ENCODE data around the gene ZP4.
"Not testable (repeated sequence)": the region's sequence is repeated elsewhere in the genome, so short reads cannot be mapped to it uniquely, and the experiment has no call there.

The ZP4 gene

DNA sequence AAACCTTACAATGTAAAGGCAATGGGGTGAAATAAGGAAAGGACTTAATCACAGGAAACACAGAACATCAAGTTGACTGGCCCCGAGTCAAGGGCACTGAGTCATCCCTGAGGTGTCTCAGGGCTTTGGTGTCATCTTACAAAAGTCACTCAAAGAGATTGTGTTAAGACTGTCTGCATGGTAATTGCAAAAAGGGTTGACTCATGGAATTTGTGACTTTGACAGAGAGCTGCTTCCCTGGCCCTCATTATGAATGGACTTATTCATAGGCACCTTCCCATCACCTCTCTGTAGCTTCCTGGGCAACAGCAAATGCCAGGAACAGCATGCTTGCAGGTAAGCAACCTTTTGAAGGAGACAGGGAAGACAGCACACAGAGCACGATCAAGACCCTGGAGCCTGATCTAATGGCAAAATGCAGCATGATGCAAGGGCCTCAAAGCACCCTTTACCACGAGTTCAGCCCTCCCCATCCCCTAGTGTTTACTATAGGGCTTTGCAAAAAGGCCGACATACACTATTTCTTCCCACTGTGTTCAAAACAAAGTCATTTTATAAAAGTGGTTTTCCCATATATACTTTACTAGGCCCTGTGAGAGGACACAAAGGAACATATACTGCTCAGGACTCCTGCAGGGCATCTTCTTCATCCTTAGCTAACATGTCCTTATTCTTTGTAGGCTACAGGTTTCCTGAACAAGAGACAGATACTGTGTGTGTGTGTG, 17.1 kb downstream of the ZP4 start:
- DNase-seq, result no peak

DNA sequence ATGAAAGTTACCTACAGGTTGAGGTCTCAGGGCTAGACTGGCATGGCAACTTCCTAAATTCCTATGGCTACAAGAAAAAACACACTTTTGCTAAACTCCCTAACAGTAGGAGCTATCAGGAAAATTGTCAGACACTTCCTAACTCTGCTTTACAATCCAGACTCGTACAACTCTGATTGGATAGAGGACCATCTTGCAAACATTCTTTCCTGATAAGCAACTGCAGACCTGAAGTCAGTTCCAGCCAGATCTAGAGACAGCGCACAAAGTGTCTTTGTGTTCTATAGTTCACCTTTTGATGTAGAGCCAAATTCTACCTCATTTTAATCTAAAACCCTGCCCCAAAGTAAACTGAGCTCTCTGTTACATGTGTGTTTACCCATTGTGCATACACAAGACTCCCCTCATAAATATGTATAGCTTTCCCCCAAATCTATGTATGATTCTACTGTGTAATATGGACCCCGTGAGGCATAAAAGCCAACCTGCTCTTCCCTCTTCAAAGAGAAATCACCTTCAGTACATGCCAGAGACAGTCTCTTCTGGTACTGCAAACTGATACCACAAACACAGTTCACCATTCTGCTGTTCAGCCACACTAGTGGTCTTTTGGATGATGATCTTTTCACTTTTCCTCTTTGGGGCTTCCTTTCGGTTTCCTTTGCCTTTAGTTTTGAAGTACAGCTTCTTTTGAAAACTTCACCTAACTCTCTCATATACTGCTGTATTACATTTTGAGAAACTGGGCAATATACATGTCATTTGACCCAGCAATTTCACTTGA, 21.7 kb downstream of the ZP4 start:
- DNase-seq, result no peak

DNA sequence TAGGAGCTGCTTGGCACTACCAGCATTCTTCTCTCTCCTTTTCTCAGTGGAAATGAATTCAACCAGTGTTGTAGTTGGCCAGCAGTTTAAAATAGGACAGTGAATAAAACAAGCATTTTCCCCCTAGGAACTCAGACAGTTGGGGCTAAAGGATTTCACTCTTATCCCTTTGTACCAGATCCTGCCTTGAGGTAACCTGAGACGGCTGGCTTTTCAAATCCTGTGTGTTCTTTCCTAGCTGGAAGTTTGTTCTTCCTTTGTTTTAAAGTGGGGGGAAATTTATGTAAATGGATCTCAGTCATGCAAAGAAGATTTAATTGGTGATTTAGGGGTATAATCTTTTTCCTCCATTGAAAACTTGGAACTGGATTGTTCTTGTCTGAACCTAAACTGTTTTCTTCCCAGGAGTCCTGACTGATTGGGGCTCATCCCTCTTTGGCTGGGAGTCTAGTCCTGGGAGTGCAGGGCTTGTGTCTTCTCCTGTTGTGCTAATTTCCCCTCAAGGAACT, 23.3 kb downstream of the ZP4 start:
- no peak for DNase-seq

DNA sequence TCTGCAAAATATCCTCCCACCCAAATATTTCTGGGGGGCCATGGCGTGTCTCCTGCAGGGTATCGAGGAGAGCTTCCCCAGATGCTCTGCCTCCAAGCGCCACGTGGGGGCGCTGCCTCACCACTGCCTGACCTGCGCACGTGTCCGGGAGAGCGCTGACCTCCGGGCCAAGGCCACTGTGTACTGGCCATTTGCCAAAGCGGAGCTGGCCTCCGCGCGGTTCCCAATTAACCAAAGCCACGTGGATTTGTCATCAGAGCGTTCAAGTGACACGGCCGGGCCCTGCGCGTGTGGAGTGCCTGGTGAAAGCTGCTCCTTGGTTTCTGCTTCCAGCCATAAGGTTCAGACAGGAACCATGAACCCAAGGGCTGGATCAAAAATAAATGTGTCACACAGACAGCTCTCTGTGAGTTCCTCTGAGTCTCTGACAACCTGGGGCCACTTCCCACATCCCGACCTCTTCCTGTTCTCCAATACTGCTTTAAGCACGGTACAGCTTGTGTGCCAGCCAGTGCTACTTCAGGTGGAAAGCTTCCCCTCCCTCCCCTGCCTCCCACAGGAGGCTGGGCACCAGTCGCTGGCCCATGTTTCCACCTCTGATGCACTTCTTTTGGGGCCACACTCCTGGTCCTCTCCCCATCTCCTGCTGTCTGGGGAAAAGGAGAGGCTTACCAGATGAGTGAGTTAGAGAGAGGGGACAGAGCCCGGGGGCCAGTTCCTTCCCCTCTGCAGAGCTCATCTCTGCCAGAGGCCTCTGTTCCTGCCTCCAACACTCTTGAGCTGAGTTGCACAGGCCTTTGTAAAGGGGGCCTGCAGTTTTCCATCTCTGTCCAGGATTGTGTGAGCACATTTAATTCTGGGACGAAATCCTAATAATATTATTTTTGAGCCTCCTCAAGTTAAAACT, 26.1 kb downstream of the ZP4 start:
- DNase-seq, result no peak

DNA sequence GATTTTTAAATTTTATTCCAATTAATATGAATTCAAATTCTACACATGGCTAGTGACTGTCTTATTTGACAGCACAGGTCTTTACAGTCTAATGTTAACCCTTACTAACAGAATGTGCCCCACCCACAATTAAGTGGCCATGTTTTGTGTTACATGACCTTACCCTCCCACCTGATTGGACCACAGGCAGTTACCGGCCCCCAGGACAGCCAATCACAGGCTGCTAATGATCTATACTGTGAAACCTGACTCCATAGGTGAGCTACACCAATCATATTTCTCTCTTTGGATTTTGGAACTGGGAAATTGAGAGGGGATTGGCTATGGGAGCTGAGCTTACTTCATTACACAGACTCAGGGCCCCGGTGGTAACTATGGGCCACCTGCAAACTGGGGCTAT, 27.5 kb downstream of the ZP4 start:
- DNase-seq, result no peak

DNA sequence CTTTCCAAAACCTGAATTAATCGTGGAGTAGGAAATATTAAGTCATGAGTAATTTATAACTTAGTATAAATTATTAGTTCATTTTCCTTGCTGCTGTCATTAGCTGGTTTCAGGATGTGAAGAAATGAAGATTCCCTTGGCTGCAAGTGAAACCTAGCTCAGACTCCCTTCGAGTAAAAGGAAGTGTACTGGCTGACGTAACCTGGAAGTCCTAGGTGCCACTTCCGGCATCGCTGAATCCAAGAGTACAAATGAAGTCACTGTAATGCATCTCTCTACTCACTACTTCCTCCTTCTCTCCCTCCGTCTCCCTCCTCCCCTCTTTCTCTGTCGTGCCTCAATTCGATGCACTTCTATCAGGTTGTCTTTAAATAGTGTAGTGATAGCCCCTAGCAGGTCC, 28.8 kb downstream of the ZP4 start:
- DNase-seq, result no peak

DNA sequence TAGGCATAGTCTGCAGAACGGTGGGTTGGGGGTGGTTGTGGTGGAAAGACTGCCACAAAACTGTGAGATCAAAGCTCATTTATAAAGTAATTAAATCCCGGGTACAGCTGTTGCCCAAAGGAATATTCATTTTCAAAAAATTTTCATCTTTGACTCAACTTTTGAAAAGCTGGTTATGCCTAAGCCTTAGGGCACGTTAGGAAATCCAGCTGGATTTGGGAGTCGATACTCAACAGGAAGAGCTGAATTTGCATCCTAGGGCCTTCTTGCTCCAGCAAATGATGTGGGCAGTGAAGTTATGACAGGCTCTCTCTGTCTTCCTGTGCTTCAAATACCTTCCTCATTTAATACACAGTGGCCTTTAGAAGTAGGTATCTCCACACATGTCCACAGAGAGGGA, 31.7 kb downstream of the ZP4 start:
- DNase-seq, result no peak

DNA sequence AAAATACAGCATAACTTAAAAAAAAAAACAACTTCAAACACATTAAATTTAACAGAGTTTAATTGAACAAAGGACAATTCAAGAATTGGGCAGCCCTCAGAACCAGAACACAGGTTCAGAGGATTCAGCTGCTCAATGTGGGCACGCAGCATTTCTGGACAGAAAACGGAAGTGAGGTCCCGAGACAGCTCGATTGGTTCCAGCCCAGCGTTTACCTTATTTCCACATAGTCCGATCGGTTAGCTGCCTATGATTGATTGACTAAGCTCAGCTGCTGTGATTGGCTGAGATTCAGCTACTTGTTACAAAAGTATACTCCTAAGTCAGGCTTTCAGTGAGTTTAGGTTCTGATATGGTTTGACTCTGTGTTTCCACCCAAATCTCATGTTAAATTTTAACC, 33.3 kb downstream of the ZP4 start:
- DNase-seq, result no peak

DNA sequence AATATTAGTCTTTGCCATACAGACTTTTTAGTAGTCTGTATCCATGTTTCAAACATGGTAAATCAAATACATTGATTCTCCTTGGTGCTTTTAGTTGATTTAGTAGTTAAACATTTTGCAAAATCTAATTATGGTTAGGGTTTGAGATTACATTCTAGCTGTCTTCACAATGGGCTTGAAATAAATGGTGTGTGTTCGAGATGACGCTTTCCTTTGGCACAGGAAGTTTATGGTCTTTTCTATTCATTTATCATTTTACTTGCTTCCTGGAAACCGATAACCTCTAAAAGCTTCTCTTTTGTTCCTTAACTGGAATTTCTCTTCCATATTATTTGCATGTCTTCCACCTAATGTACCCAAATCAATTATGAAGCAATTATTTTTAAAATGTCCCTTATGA, 38.4 kb downstream of the ZP4 start:
- DNase-seq, result no peak

DNA sequence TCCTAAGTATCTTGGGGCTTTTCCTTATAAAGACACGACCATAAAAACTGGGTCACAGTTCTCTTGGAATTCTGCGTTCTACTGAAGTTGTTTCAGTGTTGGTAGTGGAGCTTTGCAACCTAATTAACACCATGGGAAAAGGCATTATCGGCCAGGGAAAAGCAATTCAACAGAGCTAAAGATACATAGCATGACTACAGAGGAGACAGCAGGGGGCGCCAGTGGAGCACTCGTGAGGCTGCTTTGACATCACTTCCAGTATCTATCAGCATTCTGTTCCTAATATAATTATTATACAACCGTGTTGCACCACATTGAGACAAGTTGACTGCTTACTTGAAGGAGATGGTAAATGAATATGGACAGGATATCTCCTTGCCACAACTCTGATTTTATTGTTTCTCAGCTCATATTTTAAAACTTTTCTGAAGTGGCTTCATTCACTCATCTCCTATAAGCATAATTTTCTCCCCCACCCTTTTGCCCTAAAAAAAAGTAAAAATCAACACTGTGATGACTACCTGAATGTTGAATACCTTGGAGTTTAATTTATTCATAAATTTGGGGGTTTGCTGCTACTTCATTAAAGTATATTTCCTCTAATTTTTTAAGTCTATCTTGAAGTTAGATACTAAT, 39.4 kb downstream of the ZP4 start:
- DNase-seq, result no peak

DNA sequence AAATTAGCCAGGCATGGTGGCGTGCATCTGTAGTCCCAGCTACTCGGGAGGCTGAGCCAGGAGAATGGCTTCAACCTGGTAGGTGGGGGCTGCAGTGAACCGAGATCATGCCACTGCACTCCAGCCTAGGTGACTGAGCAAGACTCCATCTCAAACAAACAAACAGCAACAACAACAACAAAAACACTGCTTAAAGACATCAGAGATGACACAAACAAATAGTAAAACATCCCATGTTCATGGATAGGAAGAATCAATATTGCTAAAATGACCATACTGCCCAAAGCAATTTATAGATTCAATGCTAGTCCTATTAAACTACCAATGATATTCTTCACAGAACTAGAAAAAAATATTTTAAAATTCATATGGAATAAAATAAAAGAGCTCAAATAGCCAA, 47.2 kb downstream of the ZP4 start:
- not testable (repeated sequence) for DNase-seq

DNA sequence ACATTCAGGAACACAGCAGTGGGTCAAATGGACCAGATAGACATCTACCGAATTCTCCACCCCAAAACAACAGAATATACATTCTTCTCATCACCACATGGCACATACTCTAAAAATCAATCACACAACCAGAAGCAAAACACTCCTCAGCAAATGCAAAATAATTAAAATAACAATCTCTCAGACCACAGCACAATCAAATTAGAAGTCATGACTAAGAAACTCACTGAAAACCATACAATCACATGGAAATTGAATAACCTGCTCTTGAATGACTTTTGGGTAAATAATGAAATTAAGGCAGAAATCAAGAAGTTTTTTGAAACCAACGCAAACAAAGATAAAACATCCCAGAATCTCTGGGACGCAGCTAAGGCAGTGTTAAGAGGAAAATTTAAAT, 49.2 kb downstream of the ZP4 start:
- DNase-seq, result no peak

DNA sequence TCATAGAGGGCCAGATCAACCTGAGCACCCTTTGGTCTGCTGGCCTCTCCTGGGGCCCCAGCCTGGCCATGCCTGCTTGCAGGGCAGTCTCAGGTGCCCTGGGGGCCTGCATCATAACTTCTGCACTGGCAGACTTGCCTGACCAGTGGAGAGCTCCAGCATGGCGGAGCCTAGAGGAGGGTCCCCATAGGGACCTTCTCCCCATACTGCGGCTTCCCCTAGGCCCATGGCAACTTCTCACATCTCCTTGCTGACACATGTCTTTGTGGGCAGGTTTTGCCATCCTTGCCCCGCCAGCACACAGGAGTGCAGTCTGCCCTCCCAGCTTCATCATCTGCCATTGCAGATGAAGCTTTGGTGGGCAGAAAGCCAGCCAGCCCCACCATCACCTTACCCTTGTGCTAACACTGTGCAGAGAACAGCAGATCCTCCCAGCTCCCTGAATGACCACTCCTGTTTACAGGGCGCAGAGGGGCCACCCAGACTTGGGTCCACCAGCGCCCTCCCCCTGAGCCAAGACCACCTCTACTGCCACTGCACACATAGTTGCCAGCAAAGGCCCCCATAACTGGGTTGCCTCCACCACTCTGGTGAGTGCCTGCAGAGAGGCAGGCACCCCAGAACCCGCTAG, 51.7 kb downstream of the ZP4 start:
- DNase-seq, result no peak

DNA sequence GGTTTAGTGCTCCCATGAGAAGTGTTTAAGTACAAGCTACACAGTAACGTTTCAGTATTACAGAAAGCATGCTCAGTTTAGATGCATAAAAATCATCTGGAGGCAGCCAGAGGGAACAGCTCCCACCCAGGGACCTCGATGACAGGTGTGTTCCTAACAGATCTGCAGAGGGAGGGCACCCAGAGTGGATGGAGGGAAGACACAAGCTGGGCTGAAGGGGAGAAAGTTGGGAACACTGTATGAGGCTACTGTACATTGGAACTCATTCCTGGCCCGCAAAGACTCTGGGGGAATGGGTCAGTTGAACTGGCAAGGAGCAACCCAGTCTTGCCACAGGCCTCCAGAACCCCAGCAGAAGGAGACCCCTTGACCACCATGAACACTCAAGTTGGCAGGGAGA, 52.4 kb downstream of the ZP4 start:
- DNase-seq, result no peak

DNA sequence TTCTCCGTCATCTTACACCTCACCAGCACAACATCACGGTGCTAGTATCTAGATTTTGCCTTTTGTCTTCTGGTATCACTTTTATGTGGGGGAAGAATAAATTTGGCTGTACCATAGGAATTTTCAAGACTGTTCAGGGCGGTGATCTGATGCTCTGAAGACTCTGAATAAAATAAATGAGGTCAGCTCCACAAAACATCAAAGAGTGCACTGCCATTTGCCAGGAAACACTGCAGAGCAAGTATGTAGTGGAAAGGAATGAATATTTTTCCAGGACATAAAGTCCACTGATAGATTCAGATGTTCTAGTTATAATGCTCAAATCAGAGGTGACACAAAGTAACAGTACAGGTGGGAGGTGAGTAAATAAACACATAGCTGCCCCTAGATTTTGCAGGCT, 56.3 kb downstream of the ZP4 start:
- DNase-seq, result no peak

DNA sequence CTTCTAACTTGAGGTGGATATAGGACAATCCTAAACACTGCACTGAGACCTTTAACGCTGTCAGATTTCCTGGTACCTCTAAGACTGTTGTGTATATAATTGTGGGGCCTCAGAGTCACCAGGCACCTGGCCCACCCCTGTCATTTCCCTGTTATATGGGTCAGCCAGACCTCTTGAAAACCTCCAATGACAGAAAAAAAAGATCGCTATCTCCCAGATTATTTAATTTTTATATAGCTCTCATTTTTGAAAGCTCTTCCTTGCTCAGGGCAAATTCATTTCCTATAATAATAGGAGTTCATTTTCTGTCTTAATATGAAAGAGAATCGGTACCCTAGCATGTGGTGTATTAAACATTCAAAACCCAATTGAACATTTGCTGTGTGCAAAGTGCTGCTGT, 56.7 kb downstream of the ZP4 start:
- DNase-seq, result no peak

DNA sequence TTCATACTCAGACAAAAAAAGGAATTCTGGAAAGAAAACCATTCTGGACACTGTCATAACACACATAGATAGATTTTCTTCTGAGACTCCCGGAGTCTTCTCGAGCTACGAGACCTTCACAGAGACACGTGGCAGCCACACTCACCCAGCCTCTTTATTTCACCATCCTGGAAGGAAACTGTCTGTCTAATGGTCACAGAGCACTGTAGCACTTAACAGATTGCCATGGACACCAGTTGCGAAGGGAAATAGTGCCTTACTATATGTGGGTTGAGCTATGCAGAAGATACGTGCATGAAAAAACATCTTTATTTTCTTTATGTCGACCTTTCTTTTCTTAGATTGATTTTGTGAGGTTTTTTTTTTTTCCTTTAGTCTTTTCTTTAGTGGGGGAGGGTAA, 57.9 kb downstream of the ZP4 start:
- no peak for DNase-seq

All from activated gamma-delta T cell treated with Interleukin-2 at 50 U/mL for 16 hours (primary cell).